Esophagus muscularis mucosa (tissue), 4 donors: ENCODE data around the gene COL3A1. TPM values are rescaled to one million over a fixed set of nuclear protein-coding genes. Genes with fewer than 3 reads are reported as not detected.

ENCODE experiments used
- DNase-seq: peaks from one replicate; pipeline ENCODE4 v3.0.0-alpha.2; 2017; ENCODE audit errors: extremely low spot score
- H3K27ac ChIP-seq, 4 donors: fragments of 200-600 bp; sonication (generic); replicated peaks in 1 of 4; 1 replicate in 3 of 4; 2 replicates in 1 of 4; pipeline ENCODE4 v1.5.1; 2016 to 2019; ENCODE audit warnings: mild to moderate bottlenecking in 1 of 4
- H3K27me3 ChIP-seq, 4 donors: fragments of 200-600 bp; sonication (generic); one replicate each; pipeline versions ENCODE4 v1.5.1 to v1.6.0; 2016 to 2019
- H3K36me3 ChIP-seq, 4 donors: fragments of 200-600 bp; sonication (generic); one replicate each; pipeline ENCODE4 v1.5.1; 2016 to 2019
- H3K4me1 ChIP-seq, 4 donors: fragments of 200-600 bp; sonication (generic); one replicate each; pipeline ENCODE4 v1.5.1; 2016 to 2019
- H3K4me3 ChIP-seq, 4 donors: fragments of 200-600 bp; sonication (generic); 1 replicate in 2 of 4; 2 replicates in 2 of 4; pipeline ENCODE4 v1.5.1; 2016 to 2019; ENCODE audit warnings: mild to moderate bottlenecking in 4 of 4, moderate library complexity in 1 of 4
- H3K9me3 ChIP-seq, 4 donors: fragments of 200-600 bp; sonication (generic); 1 replicate in 3 of 4; 2 replicates in 1 of 4; pipeline ENCODE4 v1.5.1; 2016 to 2019
- EP300 ChIP-seq: sonication (generic); formaldehyde crosslinking; IDR thresholded peaks from one replicate; pipeline ENCODE4 v1.6.1; 2017; ENCODE audit warnings: antibody characterized with exemption
- POLR2A ChIP-seq: fragments of 450-650 bp; IDR thresholded peaks from one replicate; pipeline ENCODE4 v1.6.1; 2017; ENCODE audit warnings: antibody characterized with exemption, moderate library complexity, mild to moderate bottlenecking, low read depth
- POLR2AphosphoS5 ChIP-seq, 2 donors: sonication (generic); formaldehyde crosslinking; IDR thresholded peaks; one replicate each; pipeline ENCODE4 v1.6.1; 2017; ENCODE audit warnings: antibody characterized with exemption in 2 of 2
- WGBS: methylation state at CpG from one replicate; pipeline ENCODE4 v1.1.5; 2018; 5-methylcytosine and 5-hydroxymethylcytosine counted together
- intact Hi-C: fragments of 100-400 bp; cut with DNase I; formaldehyde crosslinking; loops from one replicate; pipeline ENCODE4 v1.15.1; 2023
- total RNA-seq, 4 donors: library from RNA; depleted of rRNA; stranded (reverse); fragments of >200 nt; gene quantifications; one replicate each; pipeline versions ENCODE4 v1.1.0 to v1.2.1, GENCODE V29; 2016
- TF ChIP-seq, protein P1 (sequence below), 3 experiments: fragments of 200-600 bp in 2 of 3; fragments of 450-650 bp in 1 of 3; sonication (generic) in 2 of 3; IDR thresholded peaks; one replicate each; pipeline ENCODE4 v1.5.1; 2017 to 2019; ENCODE audit warnings: antibody characterized with exemption in 3 of 3, mild to moderate bottlenecking in 2 of 3, moderate library complexity in 1 of 3

Gene COL3A1
- total RNA-seq, 4 donors from 2014 or later = 182 to 480 (median 236) TPM

DNA sequence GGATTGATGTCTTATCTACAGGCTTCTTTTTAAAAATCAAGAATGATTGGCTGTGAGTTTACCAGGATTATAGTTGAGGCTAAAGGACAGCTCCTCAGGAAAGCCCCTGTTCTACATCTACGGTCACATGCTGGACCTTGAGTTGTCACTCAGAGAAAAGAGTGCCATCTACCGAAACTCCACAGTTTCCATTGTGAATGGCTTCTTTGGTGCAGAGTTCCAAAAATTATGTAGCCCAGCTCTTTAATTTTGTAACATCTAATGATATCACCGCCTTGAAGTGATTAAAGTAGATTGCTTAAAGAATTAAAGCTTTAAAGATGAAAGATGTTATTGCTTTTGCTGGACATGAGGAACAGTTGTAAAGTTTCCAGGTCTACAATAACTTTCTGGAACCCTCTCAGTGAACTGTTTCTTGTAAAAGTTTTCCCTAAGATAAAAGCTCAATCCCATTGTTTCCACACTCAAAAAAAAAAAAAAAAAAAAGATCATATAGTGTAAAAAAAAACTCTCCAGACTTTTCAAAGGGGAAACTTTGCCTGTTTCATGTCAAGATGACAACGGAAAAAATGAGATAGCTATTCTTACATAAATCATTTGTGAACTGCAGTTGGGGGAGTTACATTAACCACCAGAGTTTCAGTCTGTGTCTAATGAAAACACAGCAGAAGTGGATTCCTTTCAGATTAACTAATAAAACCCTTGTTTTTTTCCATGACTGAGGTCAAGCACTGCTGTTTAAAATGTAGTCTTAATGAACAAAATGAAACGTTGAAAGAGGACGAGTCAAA is 4.3 kb downstream of the COL3A1 start:
- no peaks in the 10 kb centered on the region for H3K36me3 ChIP-seq
- peak overlapping the region; percentile 79 to 84 (median 82) for H3K27ac ChIP-seq
- no peaks in the 10 kb centered on the region for H3K9me3 ChIP-seq
- DNase-seq = no peak
- no peaks in the 10 kb centered on the region for H3K27me3 ChIP-seq
- peak overlapping the region; percentile 50 to 63 (median 60) for H3K4me3 ChIP-seq
- H3K4me1 ChIP-seq = peaks cover 0 to 62% (median 45%) of the 10 kb centered on the region in 4 donors
- whole genome bisulfite sequencing = 18% methylated on average over 6 of the region's 6 CpGs
- intact Hi-C loops = loop anchor here (5.0 to 10.0 kb wide), 4 partner anchors 84 to 684 kb away; partner anchors contain the start of gene GULP1
- TF ChIP-seq, protein P1, sequence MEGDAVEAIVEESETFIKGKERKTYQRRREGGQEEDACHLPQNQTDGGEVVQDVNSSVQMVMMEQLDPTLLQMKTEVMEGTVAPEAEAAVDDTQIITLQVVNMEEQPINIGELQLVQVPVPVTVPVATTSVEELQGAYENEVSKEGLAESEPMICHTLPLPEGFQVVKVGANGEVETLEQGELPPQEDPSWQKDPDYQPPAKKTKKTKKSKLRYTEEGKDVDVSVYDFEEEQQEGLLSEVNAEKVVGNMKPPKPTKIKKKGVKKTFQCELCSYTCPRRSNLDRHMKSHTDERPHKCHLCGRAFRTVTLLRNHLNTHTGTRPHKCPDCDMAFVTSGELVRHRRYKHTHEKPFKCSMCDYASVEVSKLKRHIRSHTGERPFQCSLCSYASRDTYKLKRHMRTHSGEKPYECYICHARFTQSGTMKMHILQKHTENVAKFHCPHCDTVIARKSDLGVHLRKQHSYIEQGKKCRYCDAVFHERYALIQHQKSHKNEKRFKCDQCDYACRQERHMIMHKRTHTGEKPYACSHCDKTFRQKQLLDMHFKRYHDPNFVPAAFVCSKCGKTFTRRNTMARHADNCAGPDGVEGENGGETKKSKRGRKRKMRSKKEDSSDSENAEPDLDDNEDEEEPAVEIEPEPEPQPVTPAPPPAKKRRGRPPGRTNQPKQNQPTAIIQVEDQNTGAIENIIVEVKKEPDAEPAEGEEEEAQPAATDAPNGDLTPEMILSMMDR (IDR thresholded peaks at IDR 0.05) = peak; percentile 32 to 51 (median 44)
- no peak for TF ChIP-seq POLR2A
- TF ChIP-seq POLR2AphosphoS5 (IDR thresholded peaks at IDR 0.05) = peak in 1 of 2 donors; percentile 78
- no peak for TF ChIP-seq EP300

DNA sequence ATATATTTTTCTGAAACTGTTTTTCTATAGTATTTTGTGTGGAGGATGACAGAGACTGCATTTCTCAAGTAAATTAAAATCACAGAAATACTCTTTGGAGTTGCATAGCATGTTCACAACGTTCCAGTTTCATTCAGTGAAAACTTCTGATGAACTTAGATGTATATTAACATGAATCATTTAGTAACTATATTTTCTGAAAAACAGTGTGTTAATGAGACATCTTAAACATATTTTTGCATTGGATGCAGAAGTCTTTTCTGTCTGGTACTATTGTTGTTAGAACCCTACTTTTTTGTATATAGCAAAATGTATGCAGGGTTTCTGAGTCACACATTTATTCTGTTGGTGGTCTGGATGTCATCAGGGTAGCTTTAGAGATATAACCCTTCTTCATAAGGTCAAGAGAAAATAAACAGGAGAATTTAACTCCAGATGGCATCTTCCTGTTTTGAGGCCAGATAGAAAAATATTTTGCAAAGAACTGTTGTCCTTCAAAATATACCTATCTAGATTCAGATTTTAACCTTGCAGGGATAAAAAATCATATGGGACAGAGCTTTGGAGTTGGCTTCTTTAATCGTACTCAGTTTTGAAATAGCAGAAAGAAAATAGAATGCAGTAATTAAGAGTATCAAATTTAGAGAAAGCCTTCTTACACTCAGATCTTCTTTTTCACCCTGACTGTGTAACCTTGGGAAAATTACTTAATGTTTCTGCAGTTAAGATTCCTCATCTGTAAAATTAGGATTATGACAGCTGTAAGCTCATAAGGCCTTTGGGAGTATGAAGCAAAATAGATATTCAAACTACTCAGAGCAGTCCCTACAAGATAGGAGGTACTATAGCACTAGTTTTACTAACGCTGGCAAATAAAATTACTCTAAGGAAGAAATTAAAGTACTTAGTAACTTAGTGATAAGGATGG is 5.3 kb downstream of the COL3A1 start:
- Histone ChIP-seq H3K27ac (peak overlapping the region; percentile 79 to 84 (median 82)), H3K27me3 (no peaks in the 10 kb centered on the region), H3K4me3 (peak overlapping the region; percentile 50 to 63 (median 60)), H3K9me3 (no peaks in the 10 kb centered on the region), H3K4me1 (peaks cover 0 to 65% (median 49%) of the 10 kb centered on the region in 4 donors), H3K36me3 (no peaks in the 10 kb centered on the region)
- DNase-seq = no peak
- 12% methylated on average over 3 of the region's 3 CpGs for WGBS
- intact Hi-C loops = loop anchor here (5.0 to 10.0 kb wide), 4 partner anchors 85 to 685 kb away; partner anchors contain the start of gene GULP1
- TF ChIP-seq, protein P1 (IDR thresholded peaks at IDR 0.05) = no peak
- TF ChIP-seq EP300 (no peak), POLR2A (no peak), POLR2AphosphoS5 (IDR thresholded peaks at IDR 0.05) (no peak)

DNA sequence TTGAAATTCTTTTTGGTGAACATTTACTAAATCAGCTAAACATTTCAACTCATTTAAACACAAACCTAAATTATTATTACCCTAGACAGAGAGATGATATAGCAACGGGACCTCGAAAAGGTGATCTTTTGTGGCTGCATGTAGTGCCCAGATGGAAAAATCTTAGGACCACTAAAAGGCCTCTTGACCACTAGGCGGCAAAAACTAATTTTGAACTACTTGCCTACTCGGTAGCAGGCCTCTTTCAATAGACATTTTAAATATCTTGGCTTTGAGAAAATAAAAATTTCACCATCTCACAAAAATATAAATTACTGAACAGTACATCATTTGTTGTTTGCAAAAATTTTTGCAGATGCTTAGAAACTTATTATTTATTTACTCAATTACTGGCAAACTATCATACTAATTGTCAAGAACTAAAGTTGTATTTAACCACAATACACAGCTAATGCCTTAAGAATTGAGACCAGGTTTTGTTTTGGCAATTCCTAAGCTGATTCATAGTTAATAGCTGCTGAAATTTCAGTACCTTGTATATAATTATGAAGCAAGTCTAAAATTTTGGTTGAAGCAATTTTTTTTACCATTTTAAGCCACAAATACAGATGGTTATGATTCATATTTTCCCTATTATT is 9.4 kb downstream of the COL3A1 start:
- TF ChIP-seq POLR2AphosphoS5 (IDR thresholded peaks at IDR 0.05) (no peak), POLR2A (no peak), EP300 (no peak)
- TF ChIP-seq, protein P1 (IDR thresholded peaks at IDR 0.05) = peak; percentile 6 to 42 (median 24)
- H3K36me3 ChIP-seq = peaks cover 6 to 36% (median 19%) of the 10 kb centered on the region in 4 donors
- intact Hi-C loops = no loop called here
- H3K4me1 ChIP-seq = peaks cover 0 to 71% (median 49%) of the 10 kb centered on the region in 4 donors
- H3K4me3 ChIP-seq = peak overlapping the region in 1 of 4 donors; percentile 23
- DNase-seq = no peak
- peak overlapping the region; percentile 51 to 83 (median 72) for H3K27ac ChIP-seq
- 49% methylated on average over 4 of the region's 4 CpGs for WGBS
- no peaks in the 10 kb centered on the region for H3K9me3 ChIP-seq
- no peaks in the 10 kb centered on the region for H3K27me3 ChIP-seq

DNA sequence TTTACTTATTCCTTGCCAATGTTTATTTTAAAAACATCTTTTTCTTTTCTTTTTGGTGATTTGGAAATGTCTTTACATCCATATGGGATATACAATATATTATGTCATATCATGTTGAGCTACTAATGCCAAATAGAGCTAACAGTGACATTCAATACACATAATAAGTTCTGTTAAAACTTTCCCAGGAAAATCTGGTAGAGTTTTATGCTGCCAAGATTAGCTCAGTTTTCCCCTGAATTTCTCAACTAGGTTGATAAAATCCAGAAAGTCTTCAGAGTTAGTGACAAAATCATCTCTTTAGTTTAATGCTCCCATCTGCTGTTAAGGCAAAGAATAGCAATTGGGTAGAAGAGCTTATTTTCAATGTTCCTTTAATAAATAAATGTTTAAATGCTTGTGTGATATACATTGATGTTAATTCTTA is 9.9 kb downstream of the COL3A1 start:
- Histone ChIP-seq H3K27me3 (no peaks in the 10 kb centered on the region), H3K4me1 (peaks cover 0 to 69% (median 47%) of the 10 kb centered on the region in 4 donors), H3K4me3 (no peak overlapping the region), H3K9me3 (no peaks in the 10 kb centered on the region), H3K27ac (peak overlapping the region; percentile 51 to 83 (median 72)), H3K36me3 (peaks cover 6 to 41% (median 22%) of the 10 kb centered on the region in 4 donors)
- intact Hi-C loops = no loop called here
- DNase-seq = no peak
- TF ChIP-seq POLR2A (no peak), POLR2AphosphoS5 (IDR thresholded peaks at IDR 0.05) (no peak), EP300 (no peak)
- TF ChIP-seq, protein P1 (IDR thresholded peaks at IDR 0.05) = peak; percentile 48 to 63 (median 54)
